Measurements from ENCODE around the gene DDX42.
A peak's percentile ranks its signal among the peaks of the same experiment; 100 is the strongest.

DNA sequence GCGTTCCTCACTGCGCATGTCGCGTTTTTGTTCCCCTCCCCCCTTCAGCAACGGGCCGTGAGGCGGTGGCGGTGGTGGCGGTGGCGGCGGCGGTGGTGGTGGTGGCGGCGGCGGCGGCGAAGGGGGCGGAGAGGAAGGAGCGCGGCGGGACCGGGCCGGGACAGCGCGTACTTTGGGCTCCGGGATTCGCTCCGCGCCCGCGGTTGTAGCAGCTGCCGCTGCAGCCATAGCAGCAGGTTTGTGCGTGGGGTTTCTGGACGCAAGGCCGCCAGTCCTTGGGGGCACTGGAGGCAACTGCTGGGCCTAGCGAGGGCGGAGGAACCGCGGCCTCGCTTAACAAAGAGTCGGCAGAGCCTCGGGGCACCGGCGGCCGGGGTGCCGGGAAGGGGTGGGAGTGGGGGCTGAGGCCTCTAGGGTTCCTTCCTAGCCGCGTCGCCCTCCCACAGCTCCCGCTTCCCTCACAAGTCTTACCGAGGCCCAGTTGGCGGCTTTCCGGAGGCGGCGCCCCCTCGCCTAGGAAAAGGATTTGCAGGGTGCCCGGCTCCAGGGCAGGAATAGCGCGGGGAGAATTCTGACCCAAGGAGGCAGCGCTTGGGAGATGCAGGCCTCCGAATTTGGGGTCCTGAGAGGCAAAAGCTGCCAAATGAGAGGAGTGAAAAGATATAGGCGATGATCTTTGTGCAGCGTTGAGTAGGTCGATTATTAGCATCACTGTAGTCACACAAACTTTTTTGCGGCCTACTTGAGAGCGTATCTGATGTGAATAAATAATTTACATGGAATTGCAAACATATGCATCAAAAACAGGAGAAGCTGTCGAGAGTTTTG is at the start of gene DDX42:
- TF ChIP-seq POLR2AphosphoS5 (IDR thresholded peaks at IDR 0.05; ENCODE audit: low read depth, low read length), result peak; percentile 20; the same call in 1 of the 2 replicates
- TF ChIP-seq POLR2A (IDR thresholded peaks at IDR 0.05; ENCODE audit: low read depth, low read length), result no peak
- no peak for TF ChIP-seq TAF1 (IDR thresholded peaks at IDR 0.05; ENCODE audit: low read depth, low read length)
- TF ChIP-seq SPI1 (IDR thresholded peaks at IDR 0.05; ENCODE audit: low read depth, low read length), result no peak
- no peak; the same call in 1 of the 2 replicates for TF ChIP-seq POU2F2 (IDR thresholded peaks at IDR 0.05; ENCODE audit: low read depth, low read length)
- no peak for TF ChIP-seq PAX5 (IDR thresholded peaks at IDR 0.05; ENCODE audit: insufficient read depth, low read length, severe bottlenecking)
